Endothelial cell of hepatic sinusoid (primary cell): Measurements from ENCODE around the gene TPI1.
"Not testable (repeated sequence)": the region's sequence is repeated elsewhere in the genome, so short reads cannot be mapped to it uniquely, and the experiment has no call there.

Experiments used
- in situ Hi-C: cut with HindIII; loops from 2 replicates; pipeline ENCODE4 v1.10.0; 2017; ENCODE audit warnings: low sequenced_read_pairs

TPI1 gene

GRCh38 chr12:6890789-6891645 is 23.7 kb downstream of the TPI1 start:
- in situ Hi-C loops = no loop called here

- in situ Hi-C loops = no loop called here
Measured at GRCh38 chr12:6891646-6892001, 24.3 kb downstream of the TPI1 start.

GRCh38 chr12:6892683-6893082 is 25.4 kb downstream of the TPI1 start:
- in situ Hi-C loops = not testable (repeated sequence)

- in situ Hi-C loops = no loop called here
Measured at GRCh38 chr12:6894321-6894720, 27.0 kb downstream of the TPI1 start.

- in situ Hi-C loops = no loop called here
Measured at GRCh38 chr12:6896846-6897435, 29.6 kb downstream of the TPI1 start.

- in situ Hi-C loops = no loop called here
Measured at GRCh38 chr12:6899427-6899826, 32.1 kb downstream of the TPI1 start.

GRCh38 chr12:6899837-6900519 is 32.6 kb downstream of the TPI1 start:
- in situ Hi-C loops = no loop called here

GRCh38 chr12:6902448-6902847 is 35.1 kb downstream of the TPI1 start:
- in situ Hi-C loops = no loop called here

GRCh38 chr12:6903722-6904121 is 36.4 kb downstream of the TPI1 start:
- in situ Hi-C loops = no loop called here

GRCh38 chr12:6904280-6905276 is 37.2 kb downstream of the TPI1 start, which contains the start of gene LRRC23:
TSS of gene LRRC23 (plus strand) at chr12:6904822. CDS start at chr12:6905634, 812 bp downstream.
- in situ Hi-C loops = no loop called here

GRCh38 chr12:6905414-6906040 is 38.2 kb downstream of the TPI1 start:
- in situ Hi-C loops = no loop called here

GRCh38 chr12:6908141-6908540 is 40.8 kb downstream of the TPI1 start:
- in situ Hi-C loops = not testable (repeated sequence)

- in situ Hi-C loops = no loop called here
Measured at GRCh38 chr12:6909421-6910145, 42.3 kb downstream of the TPI1 start.

GRCh38 chr12:6912164-6912935 is 45.0 kb downstream of the TPI1 start:
- in situ Hi-C loops = no loop called here

GRCh38 chr12:6914246-6914946 is 47.1 kb downstream of the TPI1 start, which contains the start of gene ENO2:
TSS of gene ENO2 (plus strand) at chr12:6914580. CDS start at chr12:6915833, 1,253 bp downstream.
- in situ Hi-C loops = no loop called here

- in situ Hi-C loops = no loop called here
Measured at GRCh38 chr12:6914947-6915788, 47.8 kb downstream of the TPI1 start.

- in situ Hi-C loops = no loop called here
Measured at GRCh38 chr12:6915789-6916285, 48.5 kb downstream of the TPI1 start.
